HEK293 (cell line): Measurements from ENCODE around the gene ATRAID.

Source experiments
- CTCF ChIA-PET: fragments of 350-600 bp; formaldehyde crosslinking; extraction: SDS; loops from one replicate; lab custom pipeline; 2021; ENCODE audit warnings: antibody characterized with exemption; lab: Yijun Ruan, JAX
- POLR2A ChIA-PET: fragments of 300-600 bp; formaldehyde crosslinking; extraction: SDS; loops from one replicate; lab custom pipeline; 2020; ENCODE audit warnings: antibody characterized with exemption, inconsistent platforms; lab: Yijun Ruan, JAX
- H3K27ac ChIP-seq: fragments of 200-500 bp; sonication (Bioruptor generic); 2 replicates; pipeline ENCODE4 v1.5.1; 2014; ENCODE audit warnings: low read depth, low read length, control low read depth, inconsistent platforms; ENCODE audit errors: extremely low read depth
- H3K36me3 ChIP-seq, 2 experiments: fragments of 200-500 bp in 1 of 2; sonication (Bioruptor generic) in 1 of 2; 1 replicate in 1 of 2; 2 replicates in 1 of 2; pipeline ENCODE4 v1.5.1; 2014 to 2017; ENCODE audit warnings: inconsistent platforms in 2 of 2, low read length in 2 of 2; ENCODE audit not compliant: control insufficient read depth in 2 of 2, insufficient read depth in 1 of 2
- H3K4me1 ChIP-seq: fragments of 200-500 bp; sonication (Bioruptor generic); 2 replicates; pipeline ENCODE4 v1.5.1; 2014; ENCODE audit warnings: mild to moderate bottlenecking, low read length, inconsistent platforms; ENCODE audit not compliant: control insufficient read depth, insufficient read depth
- H3K4me3 ChIP-seq: 2 replicates; pipeline ENCODE4 v1.5.1; 2011; ENCODE audit warnings: low read depth, mild to moderate bottlenecking, control low read depth, low read length, moderate library complexity
- H3K9me3 ChIP-seq: fragments of 200-500 bp; sonication (Bioruptor generic); 2 replicates; pipeline ENCODE4 v1.5.1; 2014; ENCODE audit warnings: low read depth, low read length, inconsistent platforms; ENCODE audit not compliant: control insufficient read depth, insufficient read depth
- GLIS2 ChIP-seq: fragments of 450-650 bp; formaldehyde crosslinking; IDR thresholded peaks from 2 replicates; pipeline ENCODE4 v1.5.1; 2016; ENCODE audit warnings: missing biosample characterization, missing genetic modification characterization
- HIC1 ChIP-seq: fragments of 450-650 bp; formaldehyde crosslinking; IDR thresholded peaks from 2 replicates; pipeline ENCODE4 v1.5.1; 2016; ENCODE audit warnings: missing biosample characterization, missing genetic modification characterization
- KLF1 ChIP-seq: fragments of 450-650 bp; formaldehyde crosslinking; IDR thresholded peaks from 2 replicates; pipeline ENCODE4 v1.5.1; 2016; ENCODE audit warnings: missing biosample characterization, missing genetic modification characterization
- RBAK ChIP-seq: fragments of 450-650 bp; formaldehyde crosslinking; IDR thresholded peaks from 2 replicates; pipeline ENCODE4 v1.5.1; 2016; ENCODE audit warnings: missing biosample characterization, missing genetic modification characterization
- SCRT1 ChIP-seq: fragments of 450-650 bp; formaldehyde crosslinking; IDR thresholded peaks from 2 replicates; pipeline ENCODE4 v1.5.1; 2016; ENCODE audit warnings: missing biosample characterization, missing genetic modification characterization, borderline replicate concordance
- SCRT2 ChIP-seq: fragments of 450-650 bp; formaldehyde crosslinking; IDR thresholded peaks from 2 replicates; pipeline ENCODE4 v1.5.1; 2016; ENCODE audit warnings: missing biosample characterization, missing genetic modification characterization
- ZBTB20 ChIP-seq: fragments of 450-650 bp; formaldehyde crosslinking; IDR thresholded peaks from 2 replicates; pipeline ENCODE4 v1.5.1; 2016; ENCODE audit warnings: missing biosample characterization, missing genetic modification characterization
- ZNF121 ChIP-seq: fragments of 450-650 bp; formaldehyde crosslinking; IDR thresholded peaks from 2 replicates; pipeline ENCODE4 v1.5.1; 2016; ENCODE audit warnings: missing biosample characterization, missing genetic modification characterization
- ZNF140 ChIP-seq: fragments of 450-650 bp; formaldehyde crosslinking; IDR thresholded peaks from 2 replicates; pipeline ENCODE4 v1.5.1; 2016; ENCODE audit warnings: missing biosample characterization, missing genetic modification characterization
- ZNF169 ChIP-seq: fragments of 450-650 bp; formaldehyde crosslinking; IDR thresholded peaks from 2 replicates; pipeline ENCODE4 v1.5.1; 2016; ENCODE audit warnings: missing biosample characterization, missing genetic modification characterization
- ZNF223 ChIP-seq: fragments of 450-650 bp; formaldehyde crosslinking; IDR thresholded peaks from 2 replicates; pipeline ENCODE4 v1.5.1; 2016; ENCODE audit warnings: missing biosample characterization, missing genetic modification characterization
- ZNF24 ChIP-seq: fragments of 450-650 bp; formaldehyde crosslinking; IDR thresholded peaks from 2 replicates; pipeline ENCODE4 v1.5.1; 2016; ENCODE audit warnings: missing biosample characterization, missing genetic modification characterization
- ZNF449 ChIP-seq: fragments of 450-650 bp; formaldehyde crosslinking; IDR thresholded peaks from 2 replicates; pipeline ENCODE4 v1.5.1; 2017; ENCODE audit warnings: missing biosample characterization, mild to moderate bottlenecking, missing genetic modification characterization, moderate library complexity
- ZNF501 ChIP-seq: fragments of 450-650 bp; formaldehyde crosslinking; IDR thresholded peaks from 2 replicates; pipeline ENCODE4 v1.5.1; 2016; ENCODE audit warnings: missing biosample characterization, missing genetic modification characterization
- ZNF561 ChIP-seq: fragments of 450-650 bp; IDR thresholded peaks from 2 replicates; pipeline ENCODE4 v1.5.1; 2018; ENCODE audit warnings: missing biosample characterization, missing genetic modification characterization, borderline replicate concordance
- ZNF660 ChIP-seq: fragments of 450-650 bp; IDR thresholded peaks from 2 replicates; pipeline ENCODE4 v1.5.1; 2018; ENCODE audit warnings: missing biosample characterization, mild to moderate bottlenecking, missing genetic modification characterization
- ZNF664 ChIP-seq: fragments of 450-650 bp; formaldehyde crosslinking; IDR thresholded peaks from 2 replicates; pipeline ENCODE4 v1.5.1; 2016; ENCODE audit warnings: missing biosample characterization, missing genetic modification characterization
- ZNF701 ChIP-seq: fragments of 450-650 bp; formaldehyde crosslinking; IDR thresholded peaks from 2 replicates; pipeline ENCODE4 v1.5.1; 2016; ENCODE audit warnings: missing biosample characterization, missing genetic modification characterization
- ZNF776 ChIP-seq: fragments of 450-650 bp; formaldehyde crosslinking; IDR thresholded peaks from 2 replicates; pipeline ENCODE4 v1.5.0; 2017; ENCODE audit warnings: missing biosample characterization, missing genetic modification characterization, borderline replicate concordance
- TF ChIP-seq, protein P1 (sequence below): fragments of 450-650 bp; formaldehyde crosslinking; IDR thresholded peaks from 2 replicates; pipeline ENCODE4 v1.5.1; 2016; ENCODE audit warnings: missing biosample characterization, missing genetic modification characterization
- TF ChIP-seq, protein P2 (sequence below): fragments of 450-650 bp; formaldehyde crosslinking; IDR thresholded peaks from 2 replicates; pipeline ENCODE4 v1.5.1; 2016; ENCODE audit warnings: missing biosample characterization, missing genetic modification characterization

ATRAID gene

DNA sequence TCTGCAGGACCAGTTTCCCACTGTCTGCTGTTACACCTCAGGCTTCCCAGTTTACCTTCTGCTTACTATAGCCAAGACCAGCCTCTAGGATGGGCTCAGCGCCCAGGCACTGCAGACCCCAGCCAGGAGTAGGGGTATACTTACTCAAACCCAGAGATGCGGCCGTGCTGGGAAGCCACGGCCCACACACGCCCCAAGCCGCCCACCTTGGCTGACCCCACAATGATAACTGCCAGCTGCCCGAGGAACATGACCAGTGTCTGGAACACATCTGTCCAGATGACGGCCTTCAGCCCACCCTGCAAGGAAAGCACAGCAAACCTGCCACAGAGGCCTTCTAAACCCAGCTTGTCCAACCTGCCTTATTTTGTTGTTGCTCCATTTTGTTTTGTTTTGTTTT lies 6.6 kb upstream of the ATRAID start:
- no peak overlapping the region for H3K27ac ChIP-seq
- no peak for TF ChIP-seq ZNF501
- TF ChIP-seq, protein P1, sequence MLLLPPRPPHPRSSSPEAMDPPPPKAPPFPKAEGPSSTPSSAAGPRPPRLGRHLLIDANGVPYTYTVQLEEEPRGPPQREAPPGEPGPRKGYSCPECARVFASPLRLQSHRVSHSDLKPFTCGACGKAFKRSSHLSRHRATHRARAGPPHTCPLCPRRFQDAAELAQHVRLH (tag by site-specific recombination) = no peak
- TF ChIP-seq ZNF169 = no peak
- no peak for TF ChIP-seq ZNF561 (tag by site-specific recombination)
- no peak for TF ChIP-seq ZNF664 (tag by site-specific recombination)
- TF ChIP-seq KLF1 (tag by site-specific recombination) = no peak
- TF ChIP-seq ZNF449 = no peak
- no peak for TF ChIP-seq ZNF776
- TF ChIP-seq GLIS2 = no peak
- no peak for TF ChIP-seq ZBTB20 (tag by site-specific recombination)
- TF ChIP-seq ZNF660 = no peak
- no peak for TF ChIP-seq ZNF701 (tag by site-specific recombination)
- TF ChIP-seq ZNF121 (tag by site-specific recombination) = no peak
- TF ChIP-seq ZNF24 = no peak
- no peak for TF ChIP-seq RBAK (tag by site-specific recombination)
- TF ChIP-seq HIC1 = no peak
- TF ChIP-seq ZNF223 (tag by site-specific recombination) = no peak
- TF ChIP-seq, protein P2, sequence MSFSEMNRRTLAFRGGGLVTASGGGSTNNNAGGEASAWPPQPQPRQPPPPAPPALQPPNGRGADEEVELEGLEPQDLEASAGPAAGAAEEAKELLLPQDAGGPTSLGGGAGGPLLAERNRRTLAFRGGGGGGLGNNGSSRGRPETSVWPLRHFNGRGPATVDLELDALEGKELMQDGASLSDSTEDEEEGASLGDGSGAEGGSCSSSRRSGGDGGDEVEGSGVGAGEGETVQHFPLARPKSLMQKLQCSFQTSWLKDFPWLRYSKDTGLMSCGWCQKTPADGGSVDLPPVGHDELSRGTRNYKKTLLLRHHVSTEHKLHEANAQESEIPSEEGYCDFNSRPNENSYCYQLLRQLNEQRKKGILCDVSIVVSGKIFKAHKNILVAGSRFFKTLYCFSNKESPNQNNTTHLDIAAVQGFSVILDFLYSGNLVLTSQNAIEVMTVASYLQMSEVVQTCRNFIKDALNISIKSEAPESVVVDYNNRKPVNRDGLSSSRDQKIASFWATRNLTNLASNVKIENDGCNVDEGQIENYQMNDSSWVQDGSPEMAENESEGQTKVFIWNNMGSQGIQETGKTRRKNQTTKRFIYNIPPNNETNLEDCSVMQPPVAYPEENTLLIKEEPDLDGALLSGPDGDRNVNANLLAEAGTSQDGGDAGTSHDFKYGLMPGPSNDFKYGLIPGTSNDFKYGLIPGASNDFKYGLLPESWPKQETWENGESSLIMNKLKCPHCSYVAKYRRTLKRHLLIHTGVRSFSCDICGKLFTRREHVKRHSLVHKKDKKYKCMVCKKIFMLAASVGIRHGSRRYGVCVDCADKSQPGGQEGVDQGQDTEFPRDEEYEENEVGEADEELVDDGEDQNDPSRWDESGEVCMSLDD (tag by site-specific recombination) = no peak
- TF ChIP-seq, all 188 proteins: peak for 0
- no peak overlapping the region for H3K4me3 ChIP-seq
- ChIA-PET CTCF (interaction anchor here (1.3 kb wide), 2 partner anchors 12 to 14 kb away, joined by 4 read pairs; partner anchors contain the start of gene CAD), POLR2A (no interaction called here)
- peaks cover 0 to 90% of the 10 kb centered on the region in 2 experiments; a peak in 2 of 3 replicates for H3K36me3 ChIP-seq
- no peaks in the 10 kb centered on the region for H3K4me1 ChIP-seq
- no peaks in the 10 kb centered on the region for H3K9me3 ChIP-seq

DNA sequence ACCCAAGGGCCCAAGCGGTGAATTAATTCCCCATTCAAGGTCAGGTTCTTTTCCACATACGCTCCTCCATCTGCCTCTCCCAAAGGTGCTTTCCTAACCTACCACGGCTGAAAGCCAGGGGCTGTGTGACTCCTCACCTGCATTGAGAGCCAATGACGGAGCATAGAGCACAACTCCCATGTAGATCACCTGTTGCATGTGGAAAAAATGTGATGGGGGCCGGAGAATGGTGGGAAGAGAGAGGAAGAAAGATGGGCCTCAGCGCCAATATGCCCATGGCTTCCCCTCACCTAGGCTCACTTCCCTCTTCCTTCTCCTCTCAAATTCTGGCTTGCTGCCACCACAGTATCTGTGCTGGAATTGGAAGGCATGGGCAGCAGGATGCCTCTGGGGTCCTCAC lies 5.5 kb upstream of the ATRAID start:
- Histone ChIP-seq H3K4me1 (0 out of 2 replicates have a peak, but pooled peaks cover 2% of the 10 kb centered on the region), H3K9me3 (no peaks in the 10 kb centered on the region), H3K4me3 (no peak overlapping the region), H3K27ac (no peak overlapping the region), H3K36me3 (peaks cover 0 to 85% of the 10 kb centered on the region in 2 experiments; a peak in 2 of 3 replicates)
- ChIA-PET POLR2A (no interaction called here), CTCF (interaction anchor here (0.6 to 1.3 kb wide), 2 partner anchors 15 to 41 kb away, joined by 3 to 4 read pairs; no protein-coding TSS in a partner anchor)
- TF ChIP-seq SCRT2 (peak; percentile 97), SCRT1 (peak; percentile 86), ZNF140 (tag by site-specific recombination) (no peak)
